ENCODE measurements around the gene DEF6. TPM values are rescaled to one million over a fixed set of nuclear protein-coding genes. Genes with fewer than 3 reads are reported as not detected.

The DEF6 gene
- total RNA-seq, 1 experiment from 2014 or later, result 5.6 TPM

DNA sequence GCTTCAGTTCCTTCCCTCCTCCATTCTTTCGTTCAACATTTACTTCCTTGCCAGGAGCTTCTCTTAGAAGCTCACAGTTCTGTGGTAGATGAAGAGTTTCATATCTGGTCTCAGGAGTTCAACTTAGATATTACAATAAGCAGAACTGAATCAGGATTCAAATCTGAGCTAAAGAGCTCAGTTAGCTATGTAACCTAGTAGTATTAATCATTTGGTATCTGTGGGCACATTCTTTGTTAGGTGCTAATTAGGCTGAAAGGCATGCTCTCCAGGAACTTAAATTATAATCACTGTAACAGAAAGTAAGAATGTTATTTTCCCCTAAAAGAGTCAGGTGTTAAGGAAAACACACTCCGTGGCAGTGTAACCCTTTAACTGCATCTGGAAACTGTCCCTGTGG, 29.7 kb upstream of the DEF6 start:
- Mint-ChIP-seq H3K4me1 (peaks cover 3 to 4% of the 10 kb centered on the region in 2 experiments; a peak in 2 of 4 replicates), H3K4me3 (no peak overlapping the region), H3K36me3 (ENCODE audit: insufficient read depth in 1 of 3, low read depth in 3 of 3) (peaks cover 0 to 4% (median 2%) of the 10 kb centered on the region in 3 experiments; a peak in 2 of 7 replicates), H3K9me3 (no peaks in the 10 kb centered on the region), H3K27me3 (ENCODE audit: low read depth) (no peaks in the 10 kb centered on the region; the same call in 1 of the 2 replicates), H3K27ac (no peak overlapping the region)
- Histone ChIP-seq H3T11ph (ENCODE audit: low read length) (no peak overlapping the region), H3K4me1 (ENCODE audit: insufficient read depth, low read length) (no peaks in the 10 kb centered on the region), H2BK120ac (ENCODE audit: low read depth, low read length, poor library complexity, severe bottlenecking) (no peak overlapping the region), H3K23me2 (ENCODE audit: insufficient read length, low read depth, low read length, poor library complexity, severe bottlenecking) (no peaks in the 10 kb centered on the region), H2AFZ (ENCODE audit: low read length) (no peak overlapping the region), H3K14ac (ENCODE audit: insufficient read depth, low read length) (no peak overlapping the region), H3K27ac (ENCODE audit: insufficient read length, low read depth, low read length) (no peak overlapping the region), H4K20me1 (ENCODE audit: control insufficient read depth, insufficient read depth, insufficient read length) (no peaks in the 10 kb centered on the region), H3K79me2 (ENCODE audit: insufficient read depth, low read length) (no peaks in the 10 kb centered on the region), H3K56ac (ENCODE audit: insufficient read length, low read depth, low read length) (no peak overlapping the region), H4K5ac (ENCODE audit: insufficient read length, low read depth, low read length) (no peak overlapping the region), H3K9ac (ENCODE audit: extremely low read depth, insufficient read length, low read length) (no peak overlapping the region), H3K9me3 (ENCODE audit: control insufficient read depth, low read depth, low read length) (no peaks in the 10 kb centered on the region), H2BK20ac (ENCODE audit: low read depth, low read length, poor library complexity, severe bottlenecking) (no peak overlapping the region), H3K18ac (ENCODE audit: insufficient read length, low read depth, low read length) (no peak overlapping the region), H3K27me3 (ENCODE audit: insufficient read depth, low read length) (no peaks in the 10 kb centered on the region), H4K91ac (ENCODE audit: insufficient read length, low read depth, low read length) (no peak overlapping the region), H3K4me2 (ENCODE audit: insufficient read depth, insufficient read length, low read length) (no peak overlapping the region), H2BK5ac (ENCODE audit: insufficient read length, low read length) (no peak overlapping the region), H2BK15ac (ENCODE audit: low read depth, low read length) (no peak overlapping the region), H3K4ac (ENCODE audit: low read depth, low read length) (no peak overlapping the region), H2AK5ac (ENCODE audit: insufficient read length, low read length) (no peak overlapping the region), H3K79me1 (ENCODE audit: insufficient read depth, low read depth, low read length, poor library complexity, severe bottlenecking) (no peaks in the 10 kb centered on the region), H2BK12ac (ENCODE audit: insufficient read length, low read depth, low read length) (no peak overlapping the region), H3K23ac (ENCODE audit: insufficient read length, low read depth, low read length) (no peak overlapping the region), H4K8ac (replicated peaks; ENCODE audit: insufficient read length, low read depth, low read length) (no peak overlapping the region)
- DNase-seq, result no peak
- WGBS (ENCODE audit: extremely low coverage, insufficient read length, low lambda C conversion rate), result no CpG with 5 or more reads among the region's 2 CpGs
- TF ChIP-seq, protein P1, sequence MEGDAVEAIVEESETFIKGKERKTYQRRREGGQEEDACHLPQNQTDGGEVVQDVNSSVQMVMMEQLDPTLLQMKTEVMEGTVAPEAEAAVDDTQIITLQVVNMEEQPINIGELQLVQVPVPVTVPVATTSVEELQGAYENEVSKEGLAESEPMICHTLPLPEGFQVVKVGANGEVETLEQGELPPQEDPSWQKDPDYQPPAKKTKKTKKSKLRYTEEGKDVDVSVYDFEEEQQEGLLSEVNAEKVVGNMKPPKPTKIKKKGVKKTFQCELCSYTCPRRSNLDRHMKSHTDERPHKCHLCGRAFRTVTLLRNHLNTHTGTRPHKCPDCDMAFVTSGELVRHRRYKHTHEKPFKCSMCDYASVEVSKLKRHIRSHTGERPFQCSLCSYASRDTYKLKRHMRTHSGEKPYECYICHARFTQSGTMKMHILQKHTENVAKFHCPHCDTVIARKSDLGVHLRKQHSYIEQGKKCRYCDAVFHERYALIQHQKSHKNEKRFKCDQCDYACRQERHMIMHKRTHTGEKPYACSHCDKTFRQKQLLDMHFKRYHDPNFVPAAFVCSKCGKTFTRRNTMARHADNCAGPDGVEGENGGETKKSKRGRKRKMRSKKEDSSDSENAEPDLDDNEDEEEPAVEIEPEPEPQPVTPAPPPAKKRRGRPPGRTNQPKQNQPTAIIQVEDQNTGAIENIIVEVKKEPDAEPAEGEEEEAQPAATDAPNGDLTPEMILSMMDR (conservative IDR thresholded peaks at IDR 0.05), result no peak
